HUES64 (cell line): Measurements from ENCODE around the gene TLCD3A.
"Not testable (repeated sequence)": the region's sequence is repeated elsewhere in the genome, so short reads cannot be mapped to it uniquely, and the experiment has no call there.

Experiments
- H3K27ac ChIP-seq: 2 replicates; pipeline ENCODE4 v1.7.0; 2013; ENCODE audit warnings: low read depth, low read length, inconsistent platforms
- H3K27me3 ChIP-seq: 2 replicates; pipeline ENCODE4 v1.6.1; 2013; ENCODE audit warnings: mild to moderate bottlenecking, low read length; ENCODE audit not compliant: insufficient read depth
- H3K36me3 ChIP-seq: 2 replicates; pipeline ENCODE4 v1.6.1; 2013; ENCODE audit warnings: mild to moderate bottlenecking, low read length; ENCODE audit not compliant: insufficient read depth
- H3K4me1 ChIP-seq: 2 replicates; pipeline ENCODE4 v1.6.1; 2013; ENCODE audit warnings: mild to moderate bottlenecking, low read length, moderate library complexity; ENCODE audit not compliant: insufficient read depth
- H3K4me3 ChIP-seq: 2 replicates; pipeline ENCODE4 v1.5.1; 2013; ENCODE audit warnings: mild to moderate bottlenecking, low read length, moderate library complexity
- H3K9ac ChIP-seq: 2 replicates; pipeline ENCODE4 v1.6.1; 2013; ENCODE audit warnings: mild to moderate bottlenecking, low read depth, low read length
- H3K9me3 ChIP-seq: 2 replicates; pipeline ENCODE4 v1.6.1; 2013; ENCODE audit warnings: low read depth, low read length; ENCODE audit not compliant: insufficient read depth
- WGBS: fragments of 150-250, 120-280 bp; methylation state at CpG from one replicate; pipeline ENCODE4 v1.1.7; 2013; ENCODE audit warnings: missing lambda C conversion rate; 5-methylcytosine and 5-hydroxymethylcytosine counted together

The TLCD3A gene

GRCh38 chr17:789931-790873, 57.8 kb downstream of the TLCD3A start:
- H3K9me3 ChIP-seq, H3K4me1 ChIP-seq, H3K9ac ChIP-seq, H3K4me3 ChIP-seq, H3K27me3 ChIP-seq: not testable (repeated sequence)
- H3K27ac ChIP-seq: peak overlapping the region; percentile 52; the same call in 1 of the 2 replicates
- WGBS: 73% methylated on average over 30 of the region's 38 CpGs
- peaks cover 53% of the 10 kb centered on the region for H3K36me3 ChIP-seq

- not testable (repeated sequence) for H3K9ac ChIP-seq, H3K4me1 ChIP-seq, H3K27me3 ChIP-seq, H3K27ac ChIP-seq, H3K9me3 ChIP-seq, H3K4me3 ChIP-seq
- peaks cover 51% of the 10 kb centered on the region for H3K36me3 ChIP-seq
- 94% methylated on average over 10 of the region's 12 CpGs for WGBS
Observed at GRCh38 chr17:790874-791247, 58.5 kb downstream of the TLCD3A start.

- H3K4me3 ChIP-seq: no peak overlapping the region
- peaks cover 5% of the 10 kb centered on the region; the same call in 1 of the 2 replicates for H3K4me1 ChIP-seq
- WGBS: 92% methylated on average over 19 of the region's 19 CpGs
- H3K36me3 ChIP-seq: peaks cover 55% of the 10 kb centered on the region
- no peak overlapping the region for H3K27ac ChIP-seq
- H3K9me3 ChIP-seq: no peaks in the 10 kb centered on the region
- no peaks in the 10 kb centered on the region for H3K27me3 ChIP-seq
- H3K9ac ChIP-seq: no peak overlapping the region
Observed at GRCh38 chr17:791829-792228, 59.4 kb downstream of the TLCD3A start.

DNA sequence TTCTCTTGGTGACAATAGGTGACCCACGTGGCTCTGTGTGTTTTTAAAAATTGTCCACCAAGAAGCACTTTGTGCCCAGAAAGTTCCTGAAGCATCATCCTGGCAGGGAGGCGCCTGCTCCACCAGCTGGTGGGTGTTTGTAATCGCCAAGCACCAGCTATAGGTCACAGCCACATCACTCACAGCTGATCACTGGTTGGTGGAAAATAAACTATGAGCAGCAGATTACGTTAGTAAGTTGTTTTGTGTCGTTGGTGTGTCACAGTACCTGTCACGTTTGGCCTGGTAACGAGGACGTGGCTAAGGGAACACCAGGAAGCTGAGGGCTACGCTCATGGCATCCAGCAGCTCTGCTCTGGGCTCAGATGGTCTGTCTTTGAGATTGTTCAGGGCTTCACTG, 59.9 kb downstream of the TLCD3A start:
- peaks cover 5% of the 10 kb centered on the region; the same call in 1 of the 2 replicates for H3K4me1 ChIP-seq
- whole genome bisulfite sequencing: 91% methylated on average over 9 of the region's 9 CpGs
- H3K27ac ChIP-seq: no peak overlapping the region; the same call in 1 of the 2 replicates
- H3K9ac ChIP-seq: no peak overlapping the region
- H3K9me3 ChIP-seq: no peaks in the 10 kb centered on the region
- peaks cover 53% of the 10 kb centered on the region for H3K36me3 ChIP-seq
- H3K27me3 ChIP-seq: no peaks in the 10 kb centered on the region
- no peak overlapping the region for H3K4me3 ChIP-seq
